HepG2 (cell line): Measurements from ENCODE around the gene MAN2A2. TPM values are rescaled to one million over a fixed set of nuclear protein-coding genes. Genes with fewer than 3 reads are reported as not detected.
A peak's percentile ranks its signal among the peaks of the same experiment; 100 is the strongest.

Experiments
- ADNP ChIP-seq: sonication (generic); formaldehyde crosslinking; IDR thresholded peaks from 2 replicates; pipeline ENCODE4 v1.4.0; 2020; ENCODE audit warnings: missing genetic modification reagents
- BRCA1 ChIP-seq: sonication (generic); formaldehyde crosslinking; IDR thresholded peaks from 2 replicates; pipeline ENCODE4 v1.4.0; 2020; ENCODE audit warnings: missing genetic modification reagents
- HOXA7 ChIP-seq: sonication (generic); formaldehyde crosslinking; IDR thresholded peaks from 2 replicates; pipeline ENCODE4 v1.8.1; 2022; ENCODE audit warnings: mild to moderate bottlenecking, missing genetic modification reagents, moderate library complexity
- JUND ChIP-seq: sonication (generic); formaldehyde crosslinking; IDR thresholded peaks from 2 replicates; pipeline ENCODE4 v1.8.0; 2022; ENCODE audit warnings: mild to moderate bottlenecking, missing genetic modification reagents
- MAFG ChIP-seq: sonication (generic); formaldehyde crosslinking; IDR thresholded peaks from 2 replicates; pipeline ENCODE4 v1.5.1; 2020; ENCODE audit warnings: mild to moderate bottlenecking, missing genetic modification reagents
- MATR3 ChIP-seq: sonication (generic); formaldehyde crosslinking; IDR thresholded peaks from 2 replicates; pipeline ENCODE4 v1.4.0; 2020; ENCODE audit warnings: missing genetic modification reagents
- MAX ChIP-seq: IDR thresholded peaks from 2 replicates; pipeline ENCODE4 v1.6.1; 2012; ENCODE audit warnings: inconsistent platforms
- RELA ChIP-seq: sonication (generic); formaldehyde crosslinking; IDR thresholded peaks from 2 replicates; pipeline ENCODE4 v1.4.0; 2020; ENCODE audit warnings: missing genetic modification reagents
- REXO4 ChIP-seq: sonication (generic); formaldehyde crosslinking; IDR thresholded peaks from 2 replicates; pipeline ENCODE4 v1.8.0; 2022; ENCODE audit warnings: missing genetic modification reagents, mild to moderate bottlenecking, borderline replicate concordance
- TRIM22 ChIP-seq: fragments of 450-650 bp; IDR thresholded peaks from 2 replicates; pipeline ENCODE4 v1.6.1; 2017
- ZBTB4 ChIP-seq: sonication (generic); formaldehyde crosslinking; IDR thresholded peaks from 2 replicates; pipeline ENCODE4 v1.4.0; 2020; ENCODE audit warnings: missing genetic modification reagents, mild to moderate bottlenecking, borderline replicate concordance
- ZNF124 ChIP-seq: sonication (generic); formaldehyde crosslinking; IDR thresholded peaks from 2 replicates; pipeline ENCODE4 v1.4.0; 2020; ENCODE audit warnings: missing genetic modification reagents
- ZNF205 ChIP-seq: IDR thresholded peaks from 2 replicates; pipeline ENCODE4 v1.6.1; 2018; ENCODE audit warnings: missing biosample characterization, missing genetic modification reagents
- ZNF232 ChIP-seq: sonication (generic); formaldehyde crosslinking; IDR thresholded peaks from 2 replicates; pipeline ENCODE4 v1.4.0; 2020; ENCODE audit warnings: missing genetic modification reagents, borderline replicate concordance
- ZNF235 ChIP-seq: sonication (generic); formaldehyde crosslinking; IDR thresholded peaks from 2 replicates; pipeline ENCODE4 v1.8.1; 2023; ENCODE audit warnings: mild to moderate bottlenecking, missing genetic modification reagents, borderline replicate concordance
- ZNF3 ChIP-seq: IDR thresholded peaks from 2 replicates; pipeline ENCODE4 v1.7.0; 2017; ENCODE audit warnings: inconsistent platforms
- ZNF441 ChIP-seq: sonication (generic); formaldehyde crosslinking; IDR thresholded peaks from 2 replicates; pipeline ENCODE4 v1.7.0; 2021; ENCODE audit warnings: missing genetic modification reagents, borderline replicate concordance
- ZNF562 ChIP-seq: sonication (generic); formaldehyde crosslinking; IDR thresholded peaks from 2 replicates; pipeline ENCODE4 v1.8.0; 2022; ENCODE audit warnings: missing genetic modification reagents, borderline replicate concordance
- ZNF709 ChIP-seq: sonication (generic); formaldehyde crosslinking; IDR thresholded peaks from 2 replicates; pipeline ENCODE4 v1.5.0; 2020; ENCODE audit warnings: mild to moderate bottlenecking, missing genetic modification reagents
- polyA plus RNA-seq, 8 experiments: library from polyadenylated mRNA; depleted of rRNA in 3 of 8; stranded (reverse) in 7 of 8; unstranded in 1 of 8; fragments of >200 nt; fragmentation: Illumina TruSeq in 4 of 8; extraction: Trizol in 4 of 8; gene quantifications; 2 replicates each; pipeline versions ENCODE4 v1.2.1 to v1.2.3, GENCODE V29; 2011 to 2016; ENCODE audit warnings: low read depth in 4 of 8, missing spikeins in 1 of 8, mixed read lengths in 1 of 8; ENCODE audit not compliant: insufficient read depth in 1 of 8
- total RNA-seq, 5 experiments: library from RNA; depleted of rRNA; stranded (reverse); fragments of >200 nt; fragmentation: Illumina TruSeq; extraction: Trizol; gene quantifications; 2 replicates each; pipeline ENCODE4 v1.2.3, GENCODE V29; 2016; ENCODE audit warnings: low read depth in 1 of 5
- TF ChIP-seq, protein P1 (sequence below): IDR thresholded peaks from 2 replicates; pipeline ENCODE4 v1.6.1; 2016; ENCODE audit warnings: low read depth, control low read depth
- TF ChIP-seq, protein P2 (sequence below): sonication (generic); formaldehyde crosslinking; IDR thresholded peaks from 2 replicates; pipeline ENCODE4 v1.8.0; 2022; ENCODE audit warnings: missing genetic modification reagents, low read depth, mild to moderate bottlenecking, borderline replicate concordance
- TF ChIP-seq, protein P3 (sequence below): sonication (generic); formaldehyde crosslinking; IDR thresholded peaks from 2 replicates; pipeline ENCODE4 v1.4.0; 2020; ENCODE audit warnings: missing genetic modification reagents

The MAN2A2 gene
- total and polyA plus RNA-seq, 2 of the 13 experiments (the other 11 are each of a cell fraction or from before 2014, with no cell fraction given), result 17.5 to 51.5 TPM

- TF ChIP-seq, protein P1, sequence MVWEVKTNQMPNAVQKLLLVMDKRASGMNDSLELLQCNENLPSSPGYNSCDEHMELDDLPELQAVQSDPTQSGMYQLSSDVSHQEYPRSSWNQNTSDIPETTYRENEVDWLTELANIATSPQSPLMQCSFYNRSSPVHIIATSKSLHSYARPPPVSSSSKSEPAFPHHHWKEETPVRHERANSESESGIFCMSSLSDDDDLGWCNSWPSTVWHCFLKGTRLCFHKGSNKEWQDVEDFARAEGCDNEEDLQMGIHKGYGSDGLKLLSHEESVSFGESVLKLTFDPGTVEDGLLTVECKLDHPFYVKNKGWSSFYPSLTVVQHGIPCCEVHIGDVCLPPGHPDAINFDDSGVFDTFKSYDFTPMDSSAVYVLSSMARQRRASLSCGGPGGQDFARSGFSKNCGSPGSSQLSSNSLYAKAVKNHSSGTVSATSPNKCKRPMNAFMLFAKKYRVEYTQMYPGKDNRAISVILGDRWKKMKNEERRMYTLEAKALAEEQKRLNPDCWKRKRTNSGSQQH (CRISPR knock-in tag), result no peak
- no peak for TF ChIP-seq ZNF562 (CRISPR knock-in tag)
- 0 out of 2 replicates have a peak, but pooled peaks have one; percentile 56 for TF ChIP-seq ZNF235
- no peak for TF ChIP-seq ZNF3 (CRISPR knock-in tag)
- TF ChIP-seq, protein P2, sequence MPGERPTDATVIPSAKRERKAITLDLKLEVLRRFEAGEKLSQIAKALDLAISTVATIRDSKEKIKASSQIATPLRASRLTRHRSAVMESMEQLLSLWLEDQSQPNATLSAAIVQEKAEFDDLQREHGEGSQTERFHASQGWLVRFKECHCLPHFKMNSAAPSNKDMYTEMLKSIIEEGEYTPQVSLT (CRISPR knock-in tag), result no peak
- no peak for TF ChIP-seq BRCA1 (CRISPR knock-in tag)
- no peak for TF ChIP-seq ZNF441 (CRISPR knock-in tag)
- no peak for TF ChIP-seq ZNF232 (CRISPR knock-in tag)
- TF ChIP-seq HOXA7 (CRISPR knock-in tag), result no peak
- TF ChIP-seq, protein P3, sequence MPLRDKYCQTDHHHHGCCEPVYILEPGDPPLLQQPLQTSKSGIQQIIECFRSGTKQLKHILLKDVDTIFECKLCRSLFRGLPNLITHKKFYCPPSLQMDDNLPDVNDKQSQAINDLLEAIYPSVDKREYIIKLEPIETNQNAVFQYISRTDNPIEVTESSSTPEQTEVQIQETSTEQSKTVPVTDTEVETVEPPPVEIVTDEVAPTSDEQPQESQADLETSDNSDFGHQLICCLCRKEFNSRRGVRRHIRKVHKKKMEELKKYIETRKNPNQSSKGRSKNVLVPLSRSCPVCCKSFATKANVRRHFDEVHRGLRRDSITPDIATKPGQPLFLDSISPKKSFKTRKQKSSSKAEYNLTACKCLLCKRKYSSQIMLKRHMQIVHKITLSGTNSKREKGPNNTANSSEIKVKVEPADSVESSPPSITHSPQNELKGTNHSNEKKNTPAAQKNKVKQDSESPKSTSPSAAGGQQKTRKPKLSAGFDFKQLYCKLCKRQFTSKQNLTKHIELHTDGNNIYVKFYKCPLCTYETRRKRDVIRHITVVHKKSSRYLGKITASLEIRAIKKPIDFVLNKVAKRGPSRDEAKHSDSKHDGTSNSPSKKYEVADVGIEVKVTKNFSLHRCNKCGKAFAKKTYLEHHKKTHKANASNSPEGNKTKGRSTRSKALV (CRISPR knock-in tag), result no peak
- TF ChIP-seq JUND (CRISPR knock-in tag), result no peak
- no peak for TF ChIP-seq ADNP (CRISPR knock-in tag)
- TF ChIP-seq ZNF124 (CRISPR knock-in tag), result 0 out of 2 replicates have a peak, but pooled peaks have one; percentile 21
- TF ChIP-seq MAX, result peak; percentile 46; the same call in 1 of the 2 replicates
- TF ChIP-seq ZNF709, result no peak; the same call in 1 of the 2 replicates
- no peak for TF ChIP-seq MATR3 (CRISPR knock-in tag)
- TF ChIP-seq TRIM22, result no peak
- no peak for TF ChIP-seq RELA (CRISPR knock-in tag)
- TF ChIP-seq REXO4 (CRISPR knock-in tag), result no peak
- TF ChIP-seq MAFG (CRISPR knock-in tag), result no peak
- TF ChIP-seq ZBTB4 (CRISPR knock-in tag), result no peak
- no peak for TF ChIP-seq ZNF205
Observed at GRCh38 chr15:90893175-90894090, 9.7 kb upstream of the MAN2A2 start (continued).
